Endothelial cell of hepatic sinusoid (primary cell): ENCODE results near the gene LRRC47.

Experiments used
- in situ Hi-C: cut with HindIII; loops from 2 replicates; pipeline ENCODE4 v1.10.0; 2017; ENCODE audit warnings: low sequenced_read_pairs

LRRC47 gene

DNA sequence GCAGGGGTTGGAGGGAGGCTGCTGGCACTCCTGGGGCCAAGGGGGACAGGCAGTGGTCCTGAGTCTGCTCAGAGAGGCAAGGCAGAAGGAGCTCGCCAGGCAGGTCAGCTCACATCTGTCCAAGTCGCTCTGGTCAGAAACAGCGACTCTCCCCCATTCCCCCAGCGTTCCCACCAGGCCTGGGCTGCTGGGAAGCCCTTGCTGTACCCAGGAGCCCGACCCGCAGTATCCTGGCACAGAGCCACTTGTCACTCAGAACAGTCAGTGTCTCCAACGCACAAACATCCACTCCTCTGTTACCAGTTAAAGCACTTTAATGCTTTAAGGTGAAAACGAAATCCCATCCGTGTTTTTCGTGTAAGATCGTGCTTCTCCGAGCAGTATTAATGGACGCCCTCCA lies 60.6 kb downstream of the LRRC47 start:
- in situ Hi-C loops = no loop called here

DNA sequence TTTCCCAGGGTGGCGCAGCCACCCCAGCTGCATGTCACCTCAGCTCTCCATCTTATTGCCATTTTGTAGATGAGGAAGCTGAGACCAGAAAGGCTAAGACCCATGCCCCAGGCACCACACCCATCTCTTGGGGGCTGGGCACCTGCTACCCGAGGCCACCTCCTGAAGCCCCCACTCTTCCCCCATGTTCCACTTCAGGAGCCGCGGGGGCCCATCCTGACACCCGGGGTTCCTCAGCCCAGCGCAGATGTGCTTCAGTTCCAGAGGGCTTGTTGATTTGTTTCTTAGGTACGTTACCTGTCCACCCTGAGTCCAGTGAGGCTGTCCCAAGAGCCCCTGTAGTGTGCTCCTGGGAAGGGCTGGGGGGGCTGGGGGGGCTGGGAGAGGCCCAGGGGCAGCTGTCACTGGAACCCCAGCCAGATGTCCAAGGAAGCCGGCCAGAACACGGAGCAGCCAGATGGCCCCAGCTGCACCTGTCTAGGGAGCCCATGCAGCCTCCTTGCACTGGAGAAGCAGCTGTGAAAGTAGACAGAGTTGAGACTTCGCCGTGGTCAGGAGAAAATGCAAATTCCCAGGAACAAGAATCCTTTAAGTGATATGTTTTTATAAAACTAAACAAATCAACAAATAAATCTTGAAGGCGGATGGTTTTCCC lies 61.1 kb downstream of the LRRC47 start:
- in situ Hi-C loops = no loop called here

DNA sequence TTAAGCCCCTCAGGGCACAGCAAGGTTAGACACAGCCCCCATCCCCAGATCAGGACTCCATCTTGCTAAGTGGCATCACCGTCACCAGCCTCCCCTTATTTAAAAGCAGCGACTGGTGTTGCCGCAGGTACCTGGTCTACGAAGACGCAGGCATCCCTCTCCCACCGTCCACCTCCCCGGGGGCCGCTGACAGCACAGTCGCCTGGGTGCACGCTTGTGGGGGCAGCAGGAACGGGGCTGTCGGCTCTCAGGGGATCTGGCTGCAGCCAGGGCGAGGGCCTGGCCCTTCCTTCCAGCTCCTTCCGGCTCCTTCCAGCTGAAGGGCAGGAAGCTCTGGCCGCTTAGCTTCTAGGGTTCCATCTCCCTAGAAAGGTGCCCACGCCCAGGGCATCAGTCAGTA lies 61.7 kb downstream of the LRRC47 start:
- in situ Hi-C loops = no loop called here

DNA sequence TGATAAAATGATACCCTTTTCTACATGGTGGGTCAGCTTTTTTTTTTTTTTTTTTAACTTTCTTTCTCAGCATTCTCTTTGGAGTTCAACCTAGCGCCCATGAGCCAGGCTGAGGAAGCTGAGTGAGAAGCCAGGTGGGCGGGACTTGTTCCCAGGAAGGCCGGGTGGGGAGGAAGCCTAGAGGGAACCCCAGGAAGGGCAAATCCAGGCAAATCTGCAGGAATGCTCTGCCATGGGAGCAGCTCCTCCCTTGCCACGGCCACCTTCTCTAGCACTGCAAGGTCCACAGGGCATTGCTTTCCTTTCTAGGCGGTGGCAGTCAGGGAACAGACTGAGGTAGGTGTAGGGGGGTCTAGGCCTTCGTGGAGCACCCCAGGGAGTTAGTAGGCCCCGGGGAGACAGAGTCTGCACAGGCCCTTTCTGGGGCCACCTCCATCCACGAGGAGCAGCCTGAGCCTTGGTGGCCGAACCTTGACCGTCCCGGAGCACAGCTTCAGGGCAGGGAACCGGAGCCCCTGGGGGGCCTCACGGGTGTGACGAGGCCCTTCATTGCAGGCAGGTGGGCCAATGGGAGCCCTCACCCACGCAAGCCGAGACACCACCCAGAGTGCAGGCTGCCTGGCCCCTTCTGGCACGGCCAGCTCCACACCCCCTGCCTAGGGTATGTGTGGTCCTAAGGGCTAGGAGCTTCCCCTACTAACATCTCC lies 62.3 kb downstream of the LRRC47 start:
- in situ Hi-C loops = no loop called here

DNA sequence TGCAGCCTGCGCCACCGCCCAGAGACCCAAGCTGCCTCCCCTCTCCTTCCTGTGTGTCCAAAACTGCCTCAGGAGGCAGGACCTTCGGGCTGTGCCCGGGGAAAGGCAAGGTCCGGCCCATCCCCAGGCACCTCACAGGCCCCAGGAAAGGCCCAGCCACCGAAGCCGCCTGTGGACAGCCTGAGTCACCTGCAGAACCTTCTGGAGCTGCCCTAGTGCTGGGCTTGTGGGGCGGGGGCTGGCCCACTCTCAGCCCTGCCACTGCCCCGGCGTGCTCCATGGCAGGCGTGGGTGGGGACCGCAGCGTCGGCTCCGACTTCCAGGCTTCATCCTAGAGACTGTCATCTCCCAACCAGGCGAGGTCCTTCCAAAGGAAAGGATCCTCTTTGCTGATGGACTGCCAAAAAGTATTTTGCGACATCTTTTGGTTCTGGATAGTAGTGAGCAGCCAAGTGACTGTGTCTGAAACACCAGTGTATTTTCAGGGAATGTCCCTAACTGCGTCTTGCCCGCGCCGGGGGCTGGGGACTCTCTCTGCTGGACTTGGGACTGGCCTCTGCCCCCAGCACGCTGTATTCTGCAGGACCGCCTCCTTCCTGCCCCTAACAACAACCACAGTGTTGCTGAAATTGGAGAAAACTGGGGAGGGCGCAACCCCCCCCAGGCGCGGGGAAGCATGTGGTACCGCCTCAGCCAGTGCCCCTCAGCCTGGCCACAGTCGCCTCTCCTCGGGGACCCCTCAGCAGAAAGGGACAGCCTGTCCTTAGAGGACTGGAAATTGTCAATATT lies 63.0 kb downstream of the LRRC47 start:
- in situ Hi-C loops = no loop called here

DNA sequence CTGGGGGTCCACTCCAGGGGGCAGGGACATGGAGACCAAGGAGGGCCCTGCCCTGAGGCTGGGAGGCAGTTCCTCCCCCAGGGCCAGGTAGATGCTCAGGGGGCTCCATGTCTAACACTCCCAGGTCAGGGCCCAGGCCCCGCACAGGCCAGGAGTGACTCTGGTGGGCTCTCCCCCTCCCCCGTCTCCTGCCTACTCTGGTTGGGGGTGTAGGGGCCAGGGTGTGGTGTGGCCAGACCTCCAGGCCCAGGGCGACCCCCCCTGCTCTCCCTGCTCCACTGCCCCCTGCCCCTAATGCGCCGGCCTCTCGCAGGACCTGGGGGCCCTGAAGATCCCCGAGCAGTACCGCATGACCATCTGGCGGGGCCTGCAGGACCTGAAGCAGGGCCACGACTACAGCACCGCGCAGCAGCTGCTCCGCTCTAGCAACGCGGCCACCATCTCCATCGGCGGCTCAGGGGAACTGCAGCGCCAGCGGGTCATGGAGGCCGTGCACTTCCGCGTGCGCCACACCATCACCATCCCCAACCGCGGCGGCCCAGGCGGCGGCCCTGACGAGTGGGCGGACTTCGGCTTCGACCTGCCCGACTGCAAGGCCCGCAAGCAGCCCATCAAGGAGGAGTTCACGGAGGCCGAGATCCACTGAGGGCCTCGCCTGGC lies 63.7 kb downstream of the LRRC47 start:
- in situ Hi-C loops = no loop called here

DNA sequence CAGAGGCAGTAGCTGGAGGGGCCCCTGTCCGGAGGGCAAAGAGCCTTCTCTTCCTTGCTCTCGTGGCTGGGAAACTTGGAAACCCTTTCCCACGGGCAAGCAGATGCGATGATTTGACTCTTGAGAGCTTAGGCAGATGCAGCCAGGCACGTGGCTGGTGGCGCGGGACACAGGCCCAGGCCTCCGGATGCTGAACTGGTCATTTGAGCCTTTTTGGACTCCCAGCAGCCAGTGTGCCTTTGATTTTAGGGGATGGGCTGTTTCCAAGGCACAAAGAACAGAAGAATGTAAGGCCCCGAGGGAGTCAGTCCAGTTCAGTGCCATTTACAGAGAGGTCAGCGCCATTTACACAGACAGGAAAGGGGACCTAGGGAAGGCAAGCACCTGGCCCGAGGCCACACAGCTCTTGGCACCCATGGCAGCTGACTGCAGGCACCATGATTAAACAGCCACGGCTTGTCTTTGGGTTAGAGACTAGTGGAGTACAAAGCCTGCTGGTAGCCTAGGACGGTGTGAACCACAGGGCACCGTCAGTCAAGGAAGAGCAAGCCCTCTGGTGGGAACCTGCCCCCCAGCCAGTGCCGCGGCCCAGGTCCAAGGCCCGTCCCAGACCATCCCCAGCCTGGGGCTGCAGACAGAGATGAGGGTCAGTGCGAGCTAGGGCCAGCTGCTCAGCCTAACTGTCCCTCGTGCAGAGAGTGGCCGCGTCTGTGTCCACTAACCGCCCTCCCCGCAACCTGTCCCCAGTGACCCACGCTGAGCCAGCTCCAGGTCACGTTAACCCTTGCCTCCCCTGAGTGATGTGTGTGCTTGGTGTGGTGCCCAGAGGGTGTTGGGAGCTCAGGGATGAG lies 64.5 kb downstream of the LRRC47 start:
- in situ Hi-C loops = no loop called here

DNA sequence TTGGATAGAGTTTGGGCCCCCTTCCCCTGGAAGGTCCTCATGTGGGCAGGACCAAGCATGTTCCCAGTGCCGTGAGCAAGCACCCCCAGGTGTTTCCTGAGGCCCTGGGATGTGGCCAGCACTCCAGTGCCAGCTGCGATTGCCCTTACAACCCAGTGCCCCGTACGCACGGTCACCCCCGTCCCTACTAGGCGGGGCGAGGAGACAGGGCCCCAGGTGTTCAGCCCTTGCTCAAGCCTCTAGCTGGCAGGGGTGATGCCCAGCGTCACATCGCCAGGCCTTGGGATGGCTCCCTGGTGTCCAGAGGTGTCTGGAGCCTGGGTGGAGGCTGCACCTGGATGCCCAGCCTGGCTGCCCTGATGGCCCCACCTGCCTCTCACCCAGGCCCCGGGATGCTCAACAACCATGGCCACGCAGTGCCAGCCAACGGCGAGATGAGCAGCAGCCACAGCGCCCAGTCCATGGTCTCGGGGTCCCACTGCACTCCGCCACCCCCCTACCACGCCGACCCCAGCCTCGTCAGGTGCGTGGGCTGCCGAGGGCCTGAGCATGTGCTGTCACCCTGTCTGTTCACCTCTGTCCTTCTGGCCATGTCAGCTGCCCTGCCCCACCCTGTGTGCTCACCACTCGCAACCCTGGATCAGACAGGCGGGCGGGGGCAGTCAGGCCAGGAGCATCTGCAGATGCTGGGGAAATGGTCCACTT lies 65.6 kb downstream of the LRRC47 start:
- in situ Hi-C loops = no loop called here

DNA sequence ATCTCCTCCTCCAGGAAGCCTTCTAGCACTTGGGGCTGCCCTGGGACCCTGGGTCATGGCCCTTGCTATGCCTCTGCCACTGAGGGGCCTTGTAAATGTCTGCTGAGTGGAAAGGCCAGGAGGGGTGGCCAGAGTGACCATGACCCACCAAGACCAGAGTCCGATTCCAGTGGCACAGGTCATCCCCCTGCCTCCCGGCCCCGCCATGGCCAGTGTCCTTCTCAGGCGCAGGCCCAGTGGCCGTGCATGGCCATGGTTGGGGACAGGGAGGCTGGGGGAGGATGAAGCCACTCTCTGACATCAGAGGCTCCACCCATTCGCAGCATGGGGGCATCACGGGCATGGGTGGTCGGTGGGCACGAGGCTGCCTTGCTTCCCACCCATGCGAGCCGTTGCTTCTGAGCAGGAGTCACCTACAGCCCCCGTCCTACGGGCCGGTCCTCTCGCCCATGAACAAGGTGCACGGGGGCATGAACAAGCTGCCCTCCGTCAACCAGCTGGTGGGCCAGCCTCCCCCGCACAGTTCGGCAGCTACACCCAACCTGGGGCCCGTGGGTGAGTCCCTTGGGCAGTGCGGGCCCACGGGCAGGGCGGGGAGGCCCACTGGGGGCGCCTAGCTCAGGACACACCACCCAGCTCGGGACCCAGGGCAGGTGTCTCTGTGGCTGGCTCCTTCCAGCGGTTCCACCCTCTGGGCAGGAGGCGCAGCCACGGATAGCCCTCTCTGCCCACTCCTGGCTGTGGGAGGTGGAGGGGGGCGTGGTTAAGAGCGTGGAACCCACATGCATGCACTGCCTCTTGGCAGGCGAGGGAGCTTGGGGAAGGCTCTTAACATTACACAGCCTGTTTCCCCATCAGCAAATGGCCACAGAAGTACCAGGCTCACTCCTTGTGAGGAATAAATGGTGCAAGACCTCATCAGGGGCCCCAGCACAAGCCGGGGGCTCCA lies 66.4 kb downstream of the LRRC47 start:
- in situ Hi-C loops = no loop called here
